ENCODE results near the gene COMMD10. TPM values are rescaled to one million over a fixed set of nuclear protein-coding genes. Genes with fewer than 3 reads are reported as not detected.

COMMD10 gene
- total RNA-seq, 2 experiments from 2014 or later, result 21.7 to 22.5 TPM

DNA sequence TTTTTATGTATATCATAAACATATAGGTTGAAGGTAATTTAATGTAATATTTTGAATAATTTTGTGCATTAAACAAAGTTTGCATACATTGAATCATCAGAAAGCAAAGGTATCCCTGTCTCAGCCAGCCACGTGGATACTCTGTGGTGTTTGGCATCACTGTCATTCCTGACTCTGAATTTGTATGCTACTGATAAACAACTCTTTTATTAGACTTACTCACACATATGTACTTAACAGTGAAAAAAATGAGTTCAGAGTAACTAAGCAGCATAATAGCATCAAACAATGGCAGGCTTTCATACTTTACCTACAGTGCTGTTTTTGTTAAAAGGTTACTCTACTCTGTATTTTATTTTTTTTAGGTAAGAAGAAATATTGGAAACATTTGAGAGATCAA, 171.9 kb downstream of the COMMD10 start:
- Mint-ChIP-seq H3K4me3 (no peak overlapping the region), H3K27me3 (no peaks in the 10 kb centered on the region), H3K36me3 (ENCODE audit: low read depth) (no peaks in the 10 kb centered on the region), H3K9me3 (peaks cover 2% of the 10 kb centered on the region), H3K27ac (no peak overlapping the region), H3K4me1 (no peaks in the 10 kb centered on the region)
- CTCF ChIA-PET, result no interaction called here
- POLR2A ChIA-PET, result no interaction called here
- DNase-seq, result no peak

DNA sequence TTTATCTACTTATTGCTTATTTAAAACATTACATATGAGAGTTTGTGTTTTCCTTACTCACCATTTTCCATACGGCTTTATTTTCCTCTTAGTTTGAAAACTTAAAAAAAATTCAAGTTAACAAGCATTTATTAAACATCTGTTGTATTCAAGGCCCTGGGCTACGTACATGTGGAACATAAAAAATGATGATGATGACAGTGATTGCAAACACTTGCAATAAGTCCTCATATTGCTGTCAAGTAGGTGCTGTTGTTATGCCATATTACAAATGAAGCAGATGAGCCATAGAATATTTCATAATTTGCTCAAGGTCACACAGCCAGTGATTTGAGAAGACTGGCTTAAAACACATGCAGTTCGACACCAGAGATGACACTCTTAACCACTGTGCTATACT, 180.6 kb downstream of the COMMD10 start:
- H3K36me3 Mint-ChIP-seq (ENCODE audit: low read depth), result peaks cover 14% of the 10 kb centered on the region
- H3K27me3 Mint-ChIP-seq, result no peaks in the 10 kb centered on the region
- CTCF ChIA-PET, result no interaction called here
- no peak overlapping the region for H3K27ac Mint-ChIP-seq
- no peak overlapping the region for H3K4me3 Mint-ChIP-seq
- no peaks in the 10 kb centered on the region for H3K4me1 Mint-ChIP-seq
- no peak for DNase-seq
- POLR2A ChIA-PET, result no interaction called here
- H3K9me3 Mint-ChIP-seq, result peaks cover 13% of the 10 kb centered on the region

DNA sequence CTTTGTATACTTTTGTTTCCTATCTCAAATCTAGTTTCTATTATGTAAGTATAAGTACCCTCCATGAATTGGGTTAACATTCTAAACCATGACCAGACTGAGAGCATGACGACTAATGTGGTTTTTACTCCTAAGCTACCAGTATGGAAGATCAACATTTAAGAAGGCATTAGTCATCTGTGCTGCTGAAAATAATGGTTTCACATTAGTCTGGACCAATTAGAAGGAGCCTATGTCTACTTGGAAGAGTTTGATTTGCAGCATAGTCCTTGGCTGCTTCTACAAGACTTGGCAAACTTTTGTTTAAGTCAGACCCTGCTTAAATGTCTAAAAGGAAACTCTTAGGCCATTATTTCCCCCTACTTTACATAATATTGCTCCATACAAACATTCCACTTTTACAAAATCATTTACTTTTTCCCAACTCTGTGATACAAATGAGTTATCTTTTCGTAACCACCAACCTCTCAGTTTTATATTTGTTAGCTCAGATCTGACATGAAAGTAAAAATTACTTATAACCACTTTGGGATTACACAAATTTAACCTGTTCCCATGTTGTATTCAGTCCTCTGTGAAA, 186.7 kb downstream of the COMMD10 start:
- POLR2A ChIA-PET, result no interaction called here
- peaks cover 10% of the 10 kb centered on the region for H3K9me3 Mint-ChIP-seq
- DNase-seq, result no peak
- H3K4me1 Mint-ChIP-seq, result no peaks in the 10 kb centered on the region
- no peak overlapping the region for H3K27ac Mint-ChIP-seq
- no peak overlapping the region for H3K4me3 Mint-ChIP-seq
- peaks cover 4% of the 10 kb centered on the region for H3K36me3 Mint-ChIP-seq (ENCODE audit: low read depth)
- no peaks in the 10 kb centered on the region for H3K27me3 Mint-ChIP-seq
- CTCF ChIA-PET, result no interaction called here

DNA sequence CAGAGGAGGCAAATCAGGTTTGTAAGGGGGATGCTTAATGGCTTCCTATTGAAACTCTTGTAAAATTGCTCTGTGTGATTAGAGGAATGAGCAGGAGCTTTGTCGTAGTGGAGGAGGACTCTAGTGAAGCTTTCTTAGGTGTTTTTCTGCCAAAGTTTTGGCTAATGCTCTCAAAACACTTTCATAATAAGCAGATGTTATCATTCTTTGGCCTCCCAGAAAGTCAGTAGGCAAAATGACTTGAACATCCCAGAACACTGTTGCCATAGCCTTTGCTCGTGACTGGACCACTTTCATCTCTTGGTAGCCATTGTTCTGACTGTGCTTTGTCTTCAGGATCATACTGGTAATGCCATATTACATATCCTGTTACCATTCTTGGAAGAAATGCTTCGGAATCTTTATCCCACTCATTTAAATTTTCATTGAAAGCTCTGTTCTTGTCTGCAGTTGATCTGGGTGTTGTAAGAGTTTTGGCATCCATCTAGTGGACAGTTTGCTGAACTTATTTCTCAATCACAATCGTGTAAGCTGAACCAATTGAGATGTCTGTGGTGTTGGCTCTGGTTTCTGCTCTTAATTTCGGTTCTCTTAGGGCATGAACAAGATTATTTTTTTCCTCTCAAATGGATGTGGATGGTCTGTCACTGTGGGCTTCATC, 187.6 kb downstream of the COMMD10 start:
- Mint-ChIP-seq H3K27ac (no peak overlapping the region), H3K4me1 (no peaks in the 10 kb centered on the region), H3K9me3 (peaks cover 12% of the 10 kb centered on the region), H3K4me3 (no peak overlapping the region), H3K27me3 (no peaks in the 10 kb centered on the region), H3K36me3 (ENCODE audit: low read depth) (no peaks in the 10 kb centered on the region)
- DNase-seq, result no peak
- ChIA-PET CTCF (no interaction called here), POLR2A (no interaction called here)

DNA sequence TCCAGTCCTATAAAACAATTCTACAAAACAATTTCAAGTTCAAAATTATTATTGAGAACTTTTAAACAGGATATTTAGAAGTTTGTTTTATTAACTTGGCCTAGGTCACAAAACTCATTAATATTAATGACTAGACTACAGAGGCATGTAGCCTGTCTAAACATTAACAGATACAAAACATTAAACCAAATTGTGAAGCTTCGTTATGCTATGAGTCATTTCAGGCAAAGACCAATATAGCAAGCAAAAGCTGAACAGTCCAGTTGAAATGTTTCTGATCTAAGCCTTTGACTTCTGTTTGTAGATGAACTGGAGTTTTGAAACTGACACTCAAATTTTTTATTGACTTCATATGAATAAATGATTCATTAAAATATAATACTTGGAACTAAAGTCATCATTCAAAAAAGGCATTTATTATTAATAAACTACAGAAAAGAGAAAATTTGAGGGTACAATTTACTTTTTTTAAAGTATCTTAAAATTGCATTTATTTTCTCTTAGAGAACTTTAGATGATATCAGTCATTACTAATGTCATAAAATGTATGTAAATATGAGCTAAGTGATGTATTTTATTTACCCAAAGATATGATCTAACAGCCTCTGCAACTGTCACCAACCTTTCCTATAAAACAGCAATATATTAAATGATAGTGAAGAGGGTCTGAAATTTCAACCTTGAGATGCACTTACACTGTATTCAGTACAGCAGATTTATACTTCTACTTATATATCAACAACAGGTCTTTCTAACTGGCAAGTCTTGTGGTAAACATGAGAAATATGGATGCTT, 188.8 kb downstream of the COMMD10 start:
- POLR2A ChIA-PET, result no interaction called here
- DNase-seq, result no peak
- Mint-ChIP-seq H3K27ac (no peak overlapping the region), H3K36me3 (ENCODE audit: low read depth) (no peaks in the 10 kb centered on the region), H3K4me3 (no peak overlapping the region), H3K9me3 (peaks cover 15% of the 10 kb centered on the region), H3K27me3 (no peaks in the 10 kb centered on the region), H3K4me1 (no peaks in the 10 kb centered on the region)
- CTCF ChIA-PET, result no interaction called here

DNA sequence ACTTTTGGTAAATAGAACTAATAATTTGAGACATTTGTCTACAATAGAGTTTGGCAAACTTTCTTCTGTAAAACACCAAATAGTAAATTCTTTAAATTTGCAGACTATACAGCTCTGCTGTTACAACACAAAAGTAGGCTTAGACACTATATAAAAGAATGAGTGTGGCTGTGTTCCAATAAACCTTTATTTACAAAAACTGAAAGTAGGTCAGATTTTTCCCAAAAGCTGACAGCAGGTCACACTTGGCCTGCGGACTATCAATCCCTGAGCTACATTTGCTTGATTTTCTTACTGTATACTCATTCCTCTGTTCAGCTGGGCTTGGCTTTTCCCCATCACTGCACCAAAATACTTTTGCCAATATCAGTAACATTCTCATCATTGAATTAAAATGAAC, 189.4 kb downstream of the COMMD10 start:
- Mint-ChIP-seq H3K36me3 (ENCODE audit: low read depth) (no peaks in the 10 kb centered on the region), H3K27me3 (no peaks in the 10 kb centered on the region), H3K9me3 (peaks cover 15% of the 10 kb centered on the region), H3K4me1 (no peaks in the 10 kb centered on the region), H3K27ac (no peak overlapping the region), H3K4me3 (no peak overlapping the region)
- ChIA-PET POLR2A (no interaction called here), CTCF (no interaction called here)
- no peak for DNase-seq

DNA sequence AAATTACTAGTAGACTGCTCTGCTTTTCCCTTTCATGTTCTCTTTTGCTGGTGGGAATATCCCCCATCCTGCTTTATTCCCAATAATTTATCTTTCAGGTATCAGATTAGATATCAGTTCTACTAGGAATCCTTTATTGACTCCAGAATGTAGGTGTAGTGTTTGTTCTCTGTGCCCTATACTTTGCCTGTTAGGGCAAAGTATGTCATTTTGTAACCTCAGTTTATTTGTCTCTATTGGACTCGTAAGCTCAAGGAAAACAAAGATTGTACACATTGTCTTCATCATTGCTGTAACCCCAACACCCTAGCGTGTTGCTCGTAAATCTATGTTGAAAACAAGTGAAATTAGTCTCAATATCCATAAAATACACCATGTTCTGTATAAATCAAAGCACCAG, 190.5 kb downstream of the COMMD10 start:
- Mint-ChIP-seq H3K4me1 (no peaks in the 10 kb centered on the region), H3K36me3 (ENCODE audit: low read depth) (no peaks in the 10 kb centered on the region), H3K4me3 (no peak overlapping the region), H3K9me3 (peaks cover 14% of the 10 kb centered on the region), H3K27ac (no peak overlapping the region), H3K27me3 (no peaks in the 10 kb centered on the region)
- CTCF ChIA-PET, result no interaction called here
- POLR2A ChIA-PET, result no interaction called here
- no peak for DNase-seq

DNA sequence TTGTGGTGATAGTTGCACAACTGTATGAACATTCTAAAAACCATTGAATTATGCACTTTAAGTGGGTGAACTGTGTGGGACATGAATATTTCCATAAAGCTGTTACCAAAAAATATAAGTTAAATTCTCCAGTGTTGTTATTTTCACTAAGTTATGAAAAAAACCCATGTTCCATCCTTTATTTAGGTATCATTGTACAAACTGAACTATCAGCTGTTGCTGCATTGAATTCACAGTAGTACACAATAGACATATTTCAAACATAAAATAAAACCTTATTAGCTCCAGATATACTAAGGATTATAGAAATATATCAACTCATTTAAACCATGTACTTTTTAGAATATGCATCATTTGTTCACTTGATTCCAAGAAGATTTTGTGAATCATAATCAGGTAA, 192.1 kb downstream of the COMMD10 start:
- H3K27ac Mint-ChIP-seq, result no peak overlapping the region
- H3K9me3 Mint-ChIP-seq, result peaks cover 15% of the 10 kb centered on the region
- no peaks in the 10 kb centered on the region for H3K36me3 Mint-ChIP-seq (ENCODE audit: low read depth)
- CTCF ChIA-PET, result no interaction called here
- no peak for DNase-seq
- POLR2A ChIA-PET, result no interaction called here
- no peak overlapping the region for H3K4me3 Mint-ChIP-seq
- peaks cover under 1% of the 10 kb centered on the region for H3K4me1 Mint-ChIP-seq
- no peaks in the 10 kb centered on the region for H3K27me3 Mint-ChIP-seq

DNA sequence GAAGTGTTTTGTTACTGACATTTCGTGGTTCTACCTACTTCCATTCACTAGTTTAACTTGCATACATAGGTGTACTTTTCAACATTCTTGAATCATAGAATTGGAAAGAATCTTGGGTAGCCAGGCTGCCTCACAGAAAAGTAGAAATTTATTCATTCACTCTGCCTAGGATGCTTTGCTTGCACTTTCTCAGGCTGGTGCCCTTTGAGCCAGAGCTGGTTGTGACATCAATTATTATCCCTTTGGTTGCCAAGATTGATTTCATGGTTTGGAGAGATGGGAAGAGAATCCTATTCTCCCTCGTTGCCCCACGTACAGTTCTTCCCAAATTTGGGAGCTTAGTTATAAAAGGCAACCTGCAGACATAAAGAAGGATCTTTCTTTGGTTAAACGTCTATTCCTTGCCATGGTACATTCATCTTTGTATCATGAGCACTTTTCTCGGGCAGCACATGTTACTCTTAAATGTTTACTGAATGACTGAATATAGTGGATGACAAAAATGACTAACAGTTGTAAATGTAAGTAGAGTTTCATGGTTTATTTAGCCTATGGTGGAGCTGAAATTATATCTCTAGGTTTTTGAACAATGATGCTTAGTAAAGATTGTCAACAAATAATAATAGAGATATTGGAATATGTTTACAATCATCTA, 195.5 kb downstream of the COMMD10 start:
- DNase-seq, result no peak
- Mint-ChIP-seq H3K4me1 (peaks cover 3% of the 10 kb centered on the region), H3K36me3 (ENCODE audit: low read depth) (no peaks in the 10 kb centered on the region), H3K27me3 (no peaks in the 10 kb centered on the region), H3K27ac (no peak overlapping the region), H3K9me3 (peaks cover 12% of the 10 kb centered on the region), H3K4me3 (no peak overlapping the region)
- ChIA-PET CTCF (interaction anchor here (1.3 kb wide), 1 partner anchor 10 kb away, joined by 3 read pairs; no protein-coding TSS in a partner anchor), POLR2A (no interaction called here)

DNA sequence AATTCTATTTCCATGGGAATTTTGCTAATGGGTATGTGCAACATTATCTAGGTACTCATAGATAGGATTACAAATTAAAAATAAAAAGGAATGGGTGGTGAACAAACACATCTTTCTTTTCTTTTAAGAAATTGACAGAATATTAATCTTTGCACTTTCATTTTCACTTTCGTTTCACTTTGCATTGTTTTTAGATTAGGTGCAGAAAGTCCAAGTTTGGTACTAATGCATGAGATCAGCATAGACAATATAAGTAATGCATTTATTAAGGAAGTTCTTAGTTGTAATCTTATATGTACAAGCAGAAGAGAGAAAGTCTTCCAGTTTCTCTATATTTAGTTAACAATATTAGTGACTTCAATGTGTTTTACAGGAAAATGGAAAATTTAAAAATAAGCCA, 196.5 kb downstream of the COMMD10 start:
- ChIA-PET CTCF (no interaction called here), POLR2A (no interaction called here)
- Mint-ChIP-seq H3K27ac (no peak overlapping the region), H3K27me3 (no peaks in the 10 kb centered on the region), H3K9me3 (peaks cover 11% of the 10 kb centered on the region), H3K36me3 (ENCODE audit: low read depth) (no peaks in the 10 kb centered on the region), H3K4me1 (peaks cover 3% of the 10 kb centered on the region), H3K4me3 (no peak overlapping the region)
- DNase-seq, result no peak

DNA sequence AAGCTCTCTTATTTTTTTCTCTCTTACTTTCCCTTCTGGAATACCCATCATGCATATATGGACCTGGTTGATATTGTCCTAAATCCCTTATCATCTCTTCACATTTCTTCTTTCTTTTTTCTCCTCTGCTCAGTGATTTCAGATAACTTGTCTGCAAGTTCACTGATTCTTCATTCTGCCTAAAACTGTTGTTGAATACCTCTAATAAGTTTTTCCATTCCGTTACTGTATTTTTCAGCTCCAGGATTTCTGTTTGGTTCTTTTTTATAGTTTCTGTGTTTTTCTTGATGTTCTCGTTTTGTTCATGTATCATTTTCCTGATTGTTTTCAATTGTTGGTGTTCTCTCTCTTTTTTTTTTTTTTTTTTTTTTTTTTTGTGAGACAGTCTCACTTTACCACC, 203.7 kb downstream of the COMMD10 start:
- no peak overlapping the region for H3K27ac Mint-ChIP-seq
- POLR2A ChIA-PET, result interaction anchor here (0.6 kb wide), 1 partner anchor 46 kb away, joined by 3 read pairs; no protein-coding TSS in a partner anchor

DNA sequence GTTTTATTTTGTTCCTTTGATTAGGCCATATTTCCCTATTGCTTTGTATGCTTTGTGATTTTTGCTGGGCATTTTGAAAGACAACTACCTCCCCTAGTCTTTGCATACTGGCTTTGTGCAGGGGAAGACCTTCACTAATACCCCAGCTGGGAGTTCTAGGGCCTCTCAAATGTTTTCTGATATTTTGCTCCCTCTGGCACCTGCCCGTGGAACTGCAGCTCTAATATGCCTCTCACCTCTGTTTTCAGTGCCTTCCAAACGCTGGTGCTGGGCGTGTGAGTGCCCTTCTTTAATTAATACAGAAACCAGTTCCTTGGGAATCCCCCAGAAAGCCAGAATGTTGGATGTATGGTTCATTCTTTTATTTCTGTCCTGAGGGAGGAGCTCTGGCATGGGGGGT, 204.5 kb downstream of the COMMD10 start:
- POLR2A ChIA-PET, result no interaction called here
- H3K36me3 Mint-ChIP-seq (ENCODE audit: low read depth), result peaks cover 13% of the 10 kb centered on the region
- CTCF ChIA-PET, result interaction anchor here (1.4 kb wide), 1 partner anchor 9 kb away, joined by 3 read pairs; no protein-coding TSS in a partner anchor

More for the DNA sequence above, 203.7 kb downstream of the COMMD10 start:
- Mint-ChIP-seq H3K36me3 (ENCODE audit: low read depth) (peaks cover 13% of the 10 kb centered on the region), H3K27me3 (no peaks in the 10 kb centered on the region), H3K4me1 (no peaks in the 10 kb centered on the region), H3K4me3 (no peak overlapping the region), H3K9me3 (peaks cover 7% of the 10 kb centered on the region)
- no peak for DNase-seq
- CTCF ChIA-PET, result no interaction called here

DNA sequence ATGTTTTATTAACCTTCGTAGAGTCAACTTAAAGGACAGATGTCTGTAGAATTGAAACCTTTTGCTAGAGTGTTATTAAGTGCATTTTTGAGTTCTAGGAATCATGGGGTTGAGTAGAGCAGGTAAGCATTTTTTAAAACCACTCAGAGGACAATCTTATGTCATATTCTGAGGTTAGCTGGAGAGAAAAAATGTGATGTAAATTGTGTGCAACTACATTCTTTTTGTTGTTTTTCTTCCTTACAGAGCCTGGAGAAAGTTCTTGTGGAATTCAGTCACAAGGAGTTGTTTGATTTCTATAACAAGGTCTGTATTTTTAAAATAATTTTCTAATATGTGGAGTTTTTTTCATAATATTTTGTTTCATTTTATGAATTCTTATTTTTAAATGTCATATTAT, 206.4 kb downstream of the COMMD10 start:
- DNase-seq, result no peak
- no peaks in the 10 kb centered on the region for H3K4me1 Mint-ChIP-seq
- H3K36me3 Mint-ChIP-seq (ENCODE audit: low read depth), result peaks cover 17% of the 10 kb centered on the region
- H3K27me3 Mint-ChIP-seq, result no peaks in the 10 kb centered on the region
- POLR2A ChIA-PET, result no interaction called here
- H3K4me3 Mint-ChIP-seq, result no peak overlapping the region
- H3K9me3 Mint-ChIP-seq, result peaks cover 7% of the 10 kb centered on the region
- H3K27ac Mint-ChIP-seq, result no peak overlapping the region
- CTCF ChIA-PET, result no interaction called here

More for the DNA sequence above, 204.5 kb downstream of the COMMD10 start:
- Mint-ChIP-seq H3K4me1 (no peaks in the 10 kb centered on the region), H3K27ac (no peak overlapping the region), H3K4me3 (no peak overlapping the region), H3K9me3 (peaks cover 7% of the 10 kb centered on the region), H3K27me3 (no peaks in the 10 kb centered on the region)
- DNase-seq, result no peak
